ENCODE results near the gene RNASEH1.

RNASEH1 gene

DNA sequence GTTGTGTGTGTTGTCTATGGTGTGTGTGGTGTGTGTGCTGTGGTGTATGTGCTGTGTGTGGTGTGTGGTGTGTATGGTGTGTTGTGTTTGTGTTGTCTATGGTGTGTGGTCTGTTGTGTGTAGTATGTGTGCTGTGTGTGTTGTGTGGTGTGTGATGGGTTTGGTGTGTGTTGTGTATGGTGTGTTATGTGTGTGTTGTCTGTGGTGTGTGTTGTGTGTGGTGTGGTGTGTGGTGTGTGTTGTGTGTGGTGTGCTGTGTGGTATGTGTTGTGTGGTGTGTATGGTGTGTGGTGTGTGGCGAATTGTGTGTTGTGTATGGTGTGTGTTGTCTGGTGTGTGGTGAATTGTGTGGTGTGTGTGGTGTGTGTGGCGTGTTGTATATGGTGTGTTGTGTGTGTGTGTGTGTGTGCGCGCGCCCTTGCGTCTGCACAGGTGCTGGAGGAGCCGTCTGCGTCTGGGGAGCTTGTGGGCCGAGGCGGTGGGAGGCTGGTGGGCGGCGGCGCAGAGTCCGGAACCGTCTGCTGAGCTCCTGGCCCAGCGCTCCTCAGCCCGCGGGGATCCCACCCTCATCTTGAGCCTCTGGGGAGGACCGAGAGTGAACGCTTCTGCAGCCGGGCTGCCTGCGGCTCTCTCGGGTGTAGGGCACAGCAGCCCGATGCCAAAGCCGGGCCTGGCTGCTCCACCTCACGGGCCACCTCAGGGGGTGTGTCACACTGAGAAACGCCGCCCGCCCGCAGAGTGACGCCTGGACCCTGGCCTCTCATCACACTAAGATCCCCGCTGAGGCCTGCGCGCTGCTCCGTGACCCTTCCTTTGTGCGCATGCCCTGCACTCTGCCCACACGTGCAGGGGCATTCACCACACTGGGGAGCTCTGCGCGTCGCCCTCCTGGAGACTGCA lies 30.0 kb downstream of the RNASEH1 start:
- H3K27ac ChIP-seq (ENCODE audit: low read depth, low read length): no peak overlapping the region
- no peaks in the 10 kb centered on the region for H3K79me2 ChIP-seq (ENCODE audit: control insufficient read depth, low read length)
- H4K20me1 ChIP-seq (ENCODE audit: control insufficient read depth, insufficient read depth, low read depth, low read length): no peaks in the 10 kb centered on the region
- no peaks in the 10 kb centered on the region for H3K27me3 ChIP-seq (ENCODE audit: control insufficient read depth, low read length)
- TF ChIP-seq, protein P1, sequence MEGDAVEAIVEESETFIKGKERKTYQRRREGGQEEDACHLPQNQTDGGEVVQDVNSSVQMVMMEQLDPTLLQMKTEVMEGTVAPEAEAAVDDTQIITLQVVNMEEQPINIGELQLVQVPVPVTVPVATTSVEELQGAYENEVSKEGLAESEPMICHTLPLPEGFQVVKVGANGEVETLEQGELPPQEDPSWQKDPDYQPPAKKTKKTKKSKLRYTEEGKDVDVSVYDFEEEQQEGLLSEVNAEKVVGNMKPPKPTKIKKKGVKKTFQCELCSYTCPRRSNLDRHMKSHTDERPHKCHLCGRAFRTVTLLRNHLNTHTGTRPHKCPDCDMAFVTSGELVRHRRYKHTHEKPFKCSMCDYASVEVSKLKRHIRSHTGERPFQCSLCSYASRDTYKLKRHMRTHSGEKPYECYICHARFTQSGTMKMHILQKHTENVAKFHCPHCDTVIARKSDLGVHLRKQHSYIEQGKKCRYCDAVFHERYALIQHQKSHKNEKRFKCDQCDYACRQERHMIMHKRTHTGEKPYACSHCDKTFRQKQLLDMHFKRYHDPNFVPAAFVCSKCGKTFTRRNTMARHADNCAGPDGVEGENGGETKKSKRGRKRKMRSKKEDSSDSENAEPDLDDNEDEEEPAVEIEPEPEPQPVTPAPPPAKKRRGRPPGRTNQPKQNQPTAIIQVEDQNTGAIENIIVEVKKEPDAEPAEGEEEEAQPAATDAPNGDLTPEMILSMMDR (IDR thresholded peaks at IDR 0.05; ENCODE audit: low read depth, low read length, poor library complexity, severe bottlenecking): no peak
- no peak for TF ChIP-seq EZH2phosphoT487 (IDR thresholded peaks at IDR 0.05; ENCODE audit: borderline replicate concordance, low read length)
- H3K4me3 ChIP-seq (ENCODE audit: low read length): no peak overlapping the region
- no peaks in the 10 kb centered on the region for H3K4me1 ChIP-seq (ENCODE audit: control insufficient read depth, low read length)
- H3K36me3 ChIP-seq (ENCODE audit: control insufficient read depth, low read length): no peaks in the 10 kb centered on the region; the same call in 1 of the 2 replicates
- H3K4me2 ChIP-seq (ENCODE audit: low read length): no peak overlapping the region
- no peaks in the 10 kb centered on the region for H3K9me2 ChIP-seq (replicated peaks; ENCODE audit: control insufficient read depth, low read length)
- peaks cover 4% of the 10 kb centered on the region; the same call in 1 of the 2 replicates for H3F3A ChIP-seq (ENCODE audit: control insufficient read depth, insufficient read depth)
- H3K9me3 ChIP-seq (ENCODE audit: control insufficient read depth, insufficient read depth, low read length): no peaks in the 10 kb centered on the region

DNA sequence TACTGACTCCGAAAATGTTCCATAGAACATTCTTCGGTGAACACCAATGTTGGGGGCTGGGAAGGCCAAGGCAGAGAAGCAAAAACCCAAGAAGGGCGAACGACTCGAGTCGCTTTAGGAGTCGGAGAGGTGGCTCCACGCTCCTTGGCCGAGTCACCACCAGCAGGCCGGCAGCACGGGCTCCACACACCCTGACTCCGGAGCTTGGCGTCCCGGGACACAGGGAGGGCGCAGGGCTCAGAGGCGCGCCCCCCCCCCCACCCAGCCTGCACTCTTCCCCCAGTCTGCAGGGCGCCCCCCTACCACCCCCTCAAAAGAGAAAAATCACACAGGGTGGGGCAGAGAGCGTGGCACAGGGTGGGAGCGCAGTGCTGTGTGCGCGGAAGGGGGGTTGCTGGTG lies 31.3 kb downstream of the RNASEH1 start:
- no peaks in the 10 kb centered on the region for H3K9me2 ChIP-seq (replicated peaks; ENCODE audit: control insufficient read depth, low read length)
- no peaks in the 10 kb centered on the region for H3K79me2 ChIP-seq (ENCODE audit: control insufficient read depth, low read length)
- H3F3A ChIP-seq (ENCODE audit: control insufficient read depth, insufficient read depth): peaks cover 4% of the 10 kb centered on the region; the same call in 1 of the 2 replicates
- 0 out of 2 replicates have a peak, but pooled peaks cover under 1% of the 10 kb centered on the region for H3K4me1 ChIP-seq (ENCODE audit: control insufficient read depth, low read length)
- H4K20me1 ChIP-seq (ENCODE audit: control insufficient read depth, insufficient read depth, low read depth, low read length): no peaks in the 10 kb centered on the region
- TF ChIP-seq, protein P1 (IDR thresholded peaks at IDR 0.05; ENCODE audit: low read depth, low read length, poor library complexity, severe bottlenecking): no peak
- TF ChIP-seq EZH2phosphoT487 (IDR thresholded peaks at IDR 0.05; ENCODE audit: borderline replicate concordance, low read length): no peak
- no peak overlapping the region for H3K4me2 ChIP-seq (ENCODE audit: low read length)
- no peaks in the 10 kb centered on the region for H3K27me3 ChIP-seq (ENCODE audit: control insufficient read depth, low read length)
- no peaks in the 10 kb centered on the region for H3K9me3 ChIP-seq (ENCODE audit: control insufficient read depth, insufficient read depth, low read length)
- H3K27ac ChIP-seq (ENCODE audit: low read depth, low read length): no peak overlapping the region
- H3K4me3 ChIP-seq (ENCODE audit: low read length): no peak overlapping the region
- no peaks in the 10 kb centered on the region; the same call in 1 of the 2 replicates for H3K36me3 ChIP-seq (ENCODE audit: control insufficient read depth, low read length)

DNA sequence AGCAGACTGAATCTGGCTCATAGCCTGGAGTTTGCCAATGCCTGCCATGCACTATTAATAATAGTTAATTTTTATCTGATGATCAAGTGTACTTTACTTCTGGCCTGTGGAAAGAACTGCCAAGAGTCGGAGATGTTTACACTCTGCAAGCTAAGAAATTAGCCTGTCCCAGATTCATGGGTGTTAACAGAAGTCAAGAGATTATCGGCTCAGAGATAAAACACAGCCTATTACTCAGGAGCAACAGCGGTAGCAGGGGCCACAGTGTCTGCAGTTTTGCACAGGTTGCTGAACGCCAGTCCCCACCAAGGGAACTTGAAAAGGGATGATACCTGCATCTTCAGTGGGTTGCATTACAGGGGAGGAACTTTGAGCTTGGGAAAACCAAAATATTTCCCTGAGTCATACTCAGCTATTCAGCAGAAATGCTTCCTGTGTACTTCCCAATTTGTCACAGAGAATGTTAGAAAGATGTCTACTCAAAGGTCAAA lies 34.5 kb downstream of the RNASEH1 start:
- Histone ChIP-seq H3K4me2 (ENCODE audit: low read length) (no peak overlapping the region), H3K27ac (ENCODE audit: low read depth, low read length) (no peak overlapping the region)

More for the DNA sequence above, 34.5 kb downstream of the RNASEH1 start:
- H3K36me3 ChIP-seq (ENCODE audit: control insufficient read depth, low read length): no peaks in the 10 kb centered on the region; the same call in none of the 2 replicates
- H3K27me3 ChIP-seq (ENCODE audit: control insufficient read depth, low read length): no peaks in the 10 kb centered on the region
- H3F3A ChIP-seq (ENCODE audit: control insufficient read depth, insufficient read depth): 0 out of 2 replicates have a peak, but pooled peaks cover 7% of the 10 kb centered on the region
- TF ChIP-seq, protein P1 (IDR thresholded peaks at IDR 0.05; ENCODE audit: low read depth, low read length, poor library complexity, severe bottlenecking): no peak
- TF ChIP-seq EZH2phosphoT487 (IDR thresholded peaks at IDR 0.05; ENCODE audit: borderline replicate concordance, low read length): no peak
- H3K79me2 ChIP-seq (ENCODE audit: control insufficient read depth, low read length): peaks cover 21% of the 10 kb centered on the region
- peaks cover 24% of the 10 kb centered on the region for H3K4me1 ChIP-seq (ENCODE audit: control insufficient read depth, low read length)
- no peaks in the 10 kb centered on the region for H4K20me1 ChIP-seq (ENCODE audit: control insufficient read depth, insufficient read depth, low read depth, low read length)
- no peaks in the 10 kb centered on the region for H3K9me3 ChIP-seq (ENCODE audit: control insufficient read depth, insufficient read depth, low read length)
- H3K4me3 ChIP-seq (ENCODE audit: low read length): no peak overlapping the region
- no peaks in the 10 kb centered on the region for H3K9me2 ChIP-seq (replicated peaks; ENCODE audit: control insufficient read depth, low read length)

All from DOHH2 (cell line).